Ishikawa (cell line): Measurements from ENCODE around the gene FGR.
A peak's percentile ranks its signal among the peaks of the same experiment; 100 is the strongest.

Experiments used
- CEBPB ChIP-seq: IDR thresholded peaks from 2 replicates; pipeline ENCODE4 v1.6.1; 2012
- CREB1 ChIP-seq: IDR thresholded peaks from 2 replicates; pipeline ENCODE4 v1.6.1; 2012; ENCODE audit warnings: low read depth
- EGR1 ChIP-seq: IDR thresholded peaks from 2 replicates; pipeline ENCODE4 v1.6.1; 2012
- EP300 ChIP-seq: IDR thresholded peaks from 2 replicates; pipeline ENCODE4 v1.6.1; 2012; ENCODE audit warnings: borderline replicate concordance
- FOXM1 ChIP-seq: IDR thresholded peaks from 2 replicates; pipeline ENCODE4 v1.6.1; 2012; ENCODE audit warnings: low read depth, borderline replicate concordance
- NFIC ChIP-seq: IDR thresholded peaks from 2 replicates; pipeline ENCODE4 v1.6.1; 2012
- RAD21 ChIP-seq: IDR thresholded peaks from 2 replicates; pipeline ENCODE4 v1.6.1; 2012; ENCODE audit warnings: low read depth
- TAF1 ChIP-seq: IDR thresholded peaks from 2 replicates; pipeline ENCODE4 v1.6.1; 2012; ENCODE audit warnings: low read depth, mild to moderate bottlenecking
- TCF12 ChIP-seq: IDR thresholded peaks from 2 replicates; pipeline ENCODE4 v1.6.1; 2012; ENCODE audit warnings: low read depth
- TEAD4 ChIP-seq: IDR thresholded peaks from 2 replicates; pipeline ENCODE4 v1.6.1; 2012
- YY1 ChIP-seq: IDR thresholded peaks from 2 replicates; pipeline ENCODE4 v1.6.1; 2012; ENCODE audit warnings: low read depth
- ZBTB7A ChIP-seq: IDR thresholded peaks from 2 replicates; pipeline ENCODE4 v1.6.1; 2012; ENCODE audit warnings: low read depth
- TF ChIP-seq, protein P1 (sequence below): IDR thresholded peaks from 2 replicates; pipeline ENCODE4 v1.6.1; 2012
- TF ChIP-seq, protein P2 (sequence below): IDR thresholded peaks from 2 replicates; pipeline ENCODE4 v1.6.1; 2012
- TF ChIP-seq, protein P3 (sequence below): IDR thresholded peaks from 2 replicates; pipeline ENCODE4 v1.6.1; 2012; ENCODE audit warnings: low read depth, mild to moderate bottlenecking

FGR gene

DNA sequence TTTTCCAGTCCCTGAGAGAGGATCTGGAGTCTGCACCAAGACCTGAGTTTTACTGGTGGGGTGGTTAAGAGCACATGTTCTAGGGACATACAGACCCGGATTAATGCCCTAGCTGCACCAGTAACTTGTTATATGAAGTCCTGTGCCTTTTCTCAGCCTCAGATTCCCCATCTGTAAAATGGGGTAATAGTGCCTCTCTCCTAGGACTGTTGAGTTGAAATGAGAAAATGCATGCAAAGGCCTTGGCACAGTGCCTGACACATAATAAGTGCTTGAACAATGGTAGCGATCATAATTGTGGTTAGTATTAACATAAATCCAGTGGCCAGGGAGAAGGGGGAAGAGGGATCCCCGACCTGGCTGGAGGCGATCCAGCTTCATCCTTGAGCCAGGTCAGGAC is 43.4 kb downstream of the FGR start:
- TF ChIP-seq TCF12 (0 out of 2 replicates have a peak, but pooled peaks have one; percentile 15), RAD21 (no peak), EGR1 (no peak), NFIC (peak; percentile 86), FOXM1 (no peak)
- TF ChIP-seq, protein P1, sequence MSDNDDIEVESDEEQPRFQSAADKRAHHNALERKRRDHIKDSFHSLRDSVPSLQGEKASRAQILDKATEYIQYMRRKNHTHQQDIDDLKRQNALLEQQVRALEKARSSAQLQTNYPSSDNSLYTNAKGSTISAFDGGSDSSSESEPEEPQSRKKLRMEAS, result peak; percentile 31; the same call in 1 of the 2 replicates

DNA sequence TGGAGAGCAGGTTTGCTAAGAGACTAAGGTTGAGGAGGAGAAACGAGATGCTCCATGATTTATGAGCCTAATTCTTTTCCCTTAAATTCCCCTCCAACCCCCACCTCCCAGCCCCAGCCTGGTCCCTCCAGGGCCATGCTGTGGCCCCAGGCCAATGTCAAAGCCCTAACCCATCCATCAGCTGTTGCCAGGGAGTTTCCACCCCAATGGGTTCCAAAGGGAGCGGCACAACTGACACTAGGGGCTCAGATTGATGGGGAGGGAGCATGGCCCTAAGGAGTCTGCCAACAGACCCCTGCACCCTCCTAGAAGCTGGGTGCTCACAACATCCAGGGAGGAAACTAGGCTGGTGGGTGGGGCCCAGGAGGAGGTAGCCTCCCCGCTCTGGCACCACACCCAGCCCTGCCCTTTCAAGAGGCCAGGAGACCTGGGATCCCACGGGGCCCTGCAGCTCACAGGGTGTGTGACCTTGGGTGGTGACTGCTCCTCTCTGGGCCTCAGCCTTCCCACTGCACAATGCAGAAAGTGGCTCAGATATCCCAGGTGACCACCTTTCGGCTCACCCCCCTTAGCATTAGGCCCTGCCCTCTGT is 44.0 kb downstream of the FGR start:
- no peak; the same call in 1 of the 2 replicates for TF ChIP-seq ZBTB7A
- TF ChIP-seq, protein P1, result no peak
- no peak for TF ChIP-seq TAF1
- TF ChIP-seq, protein P2, sequence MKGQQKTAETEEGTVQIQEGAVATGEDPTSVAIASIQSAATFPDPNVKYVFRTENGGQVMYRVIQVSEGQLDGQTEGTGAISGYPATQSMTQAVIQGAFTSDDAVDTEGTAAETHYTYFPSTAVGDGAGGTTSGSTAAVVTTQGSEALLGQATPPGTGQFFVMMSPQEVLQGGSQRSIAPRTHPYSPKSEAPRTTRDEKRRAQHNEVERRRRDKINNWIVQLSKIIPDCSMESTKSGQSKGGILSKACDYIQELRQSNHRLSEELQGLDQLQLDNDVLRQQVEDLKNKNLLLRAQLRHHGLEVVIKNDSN, result no peak
- TF ChIP-seq CEBPB, result no peak
- TF ChIP-seq TEAD4, result no peak
- TF ChIP-seq, protein P3, sequence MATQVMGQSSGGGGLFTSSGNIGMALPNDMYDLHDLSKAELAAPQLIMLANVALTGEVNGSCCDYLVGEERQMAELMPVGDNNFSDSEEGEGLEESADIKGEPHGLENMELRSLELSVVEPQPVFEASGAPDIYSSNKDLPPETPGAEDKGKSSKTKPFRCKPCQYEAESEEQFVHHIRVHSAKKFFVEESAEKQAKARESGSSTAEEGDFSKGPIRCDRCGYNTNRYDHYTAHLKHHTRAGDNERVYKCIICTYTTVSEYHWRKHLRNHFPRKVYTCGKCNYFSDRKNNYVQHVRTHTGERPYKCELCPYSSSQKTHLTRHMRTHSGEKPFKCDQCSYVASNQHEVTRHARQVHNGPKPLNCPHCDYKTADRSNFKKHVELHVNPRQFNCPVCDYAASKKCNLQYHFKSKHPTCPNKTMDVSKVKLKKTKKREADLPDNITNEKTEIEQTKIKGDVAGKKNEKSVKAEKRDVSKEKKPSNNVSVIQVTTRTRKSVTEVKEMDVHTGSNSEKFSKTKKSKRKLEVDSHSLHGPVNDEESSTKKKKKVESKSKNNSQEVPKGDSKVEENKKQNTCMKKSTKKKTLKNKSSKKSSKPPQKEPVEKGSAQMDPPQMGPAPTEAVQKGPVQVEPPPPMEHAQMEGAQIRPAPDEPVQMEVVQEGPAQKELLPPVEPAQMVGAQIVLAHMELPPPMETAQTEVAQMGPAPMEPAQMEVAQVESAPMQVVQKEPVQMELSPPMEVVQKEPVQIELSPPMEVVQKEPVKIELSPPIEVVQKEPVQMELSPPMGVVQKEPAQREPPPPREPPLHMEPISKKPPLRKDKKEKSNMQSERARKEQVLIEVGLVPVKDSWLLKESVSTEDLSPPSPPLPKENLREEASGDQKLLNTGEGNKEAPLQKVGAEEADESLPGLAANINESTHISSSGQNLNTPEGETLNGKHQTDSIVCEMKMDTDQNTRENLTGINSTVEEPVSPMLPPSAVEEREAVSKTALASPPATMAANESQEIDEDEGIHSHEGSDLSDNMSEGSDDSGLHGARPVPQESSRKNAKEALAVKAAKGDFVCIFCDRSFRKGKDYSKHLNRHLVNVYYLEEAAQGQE, result no peak
- TF ChIP-seq TCF12, result no peak
- TF ChIP-seq EGR1, result no peak
- TF ChIP-seq YY1, result no peak
- TF ChIP-seq RAD21, result no peak
- no peak for TF ChIP-seq CREB1
- TF ChIP-seq EP300, result no peak

DNA sequence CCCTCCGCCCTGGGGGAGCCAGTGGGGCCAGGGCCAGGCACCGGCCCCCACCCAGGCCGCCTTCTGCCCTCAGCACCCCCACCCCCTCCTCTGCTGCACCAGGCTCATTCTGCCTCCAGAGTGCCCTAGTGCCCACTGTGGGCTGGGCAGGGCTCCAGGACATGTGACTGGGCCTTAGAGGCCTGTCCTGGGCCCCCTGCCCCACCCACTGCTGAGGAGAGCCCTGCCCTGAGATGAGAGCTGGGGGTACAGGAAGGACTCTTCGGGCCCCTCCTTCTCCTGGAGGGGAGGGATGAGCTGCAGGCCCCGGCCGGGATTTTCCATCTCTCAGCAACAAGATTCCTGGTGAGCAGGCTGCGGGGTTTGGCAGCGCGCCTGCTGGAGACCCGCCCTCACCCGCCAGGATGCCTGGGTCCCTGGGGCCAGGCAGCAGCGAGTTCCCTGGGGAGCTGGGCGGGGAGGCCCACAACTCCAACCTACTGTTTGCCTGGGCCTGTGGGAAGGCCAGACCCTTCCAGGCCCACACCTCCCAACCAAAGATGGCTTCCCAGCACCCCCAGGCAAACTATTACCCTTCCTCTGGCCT is 45.1 kb downstream of the FGR start:
- TF ChIP-seq CREB1, result no peak
- no peak for TF ChIP-seq EGR1
- TF ChIP-seq, protein P1, result no peak
- TF ChIP-seq EP300, result peak; percentile 47; the same call in 1 of the 2 replicates
- TF ChIP-seq FOXM1, result no peak
- TF ChIP-seq ZBTB7A, result peak; percentile 96
- no peak for TF ChIP-seq CEBPB
- no peak for TF ChIP-seq TAF1
- peak; percentile 56; the same call in 1 of the 2 replicates for TF ChIP-seq YY1
- peak; percentile 72 for TF ChIP-seq TCF12
- no peak for TF ChIP-seq RAD21
- TF ChIP-seq, protein P3, result no peak
- TF ChIP-seq TEAD4, result peak; percentile 51
- TF ChIP-seq, protein P2, result peak; percentile 73
- peak; percentile 93 for TF ChIP-seq NFIC

DNA sequence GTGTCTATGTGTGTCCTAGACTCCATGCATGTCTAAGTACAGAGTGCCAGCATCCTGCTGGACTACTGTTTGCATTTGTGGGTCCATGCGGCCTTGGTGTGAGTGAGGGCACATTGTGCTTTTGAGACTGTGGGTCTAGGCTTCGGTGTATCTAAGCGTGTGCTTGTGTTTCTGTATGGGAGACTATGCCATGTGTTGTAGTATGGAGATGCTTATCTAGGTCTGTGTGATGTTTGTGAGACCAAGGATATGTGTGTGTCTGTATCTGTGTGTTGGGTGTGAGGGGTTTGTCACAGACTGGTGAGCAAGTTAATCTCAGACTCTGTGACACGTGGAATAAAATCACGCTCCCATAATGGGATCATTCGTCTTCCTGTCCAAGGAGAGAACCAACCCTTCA is 45.5 kb downstream of the FGR start:
- TF ChIP-seq RAD21 (no peak), EP300 (no peak), FOXM1 (no peak), TEAD4 (no peak), TCF12 (no peak), NFIC (no peak), YY1 (no peak), EGR1 (no peak), ZBTB7A (no peak), TAF1 (no peak)
- TF ChIP-seq, protein P3, result no peak
- TF ChIP-seq, protein P2, result no peak
